Stimulated activated naive B cell treated with anti-CD40 and anti-IgM and Interleukin-4, amounts not matched to agents 10 μg/mL and 1 μg/mL and 100 μg/mL, for 72 hours (primary cell): Measurements from ENCODE around the gene ACTBL2.

Experiments
- ATAC-seq, 2 donors: fragments of 150-1000 bp; cut with Tn5 transposase; replicated peaks; 2 replicates each; pipeline ENCODE4 v1.10.0; 2021; ENCODE audit warnings: moderate library complexity in 1 of 2
- DNase-seq: peaks from one replicate; pipeline ENCODE4 v3.0.0; 2021
- H3K27ac Mint-ChIP-seq: one replicate; pipeline ENCODE4 v1.8.0; 2022; ENCODE audit warnings: mild to moderate bottlenecking, mixed read lengths
- H3K27me3 Mint-ChIP-seq, 2 donors: one replicate each; pipeline ENCODE4 v1.8.0; 2022; ENCODE audit warnings: mixed read lengths in 2 of 2
- H3K36me3 Mint-ChIP-seq, 2 donors: one replicate each; pipeline ENCODE4 v1.8.0; 2022; ENCODE audit warnings: mixed read lengths in 2 of 2, mild to moderate bottlenecking in 1 of 2
- H3K4me1 Mint-ChIP-seq, 2 donors: one replicate each; pipeline ENCODE4 v1.8.0; 2022; ENCODE audit warnings: mixed read lengths in 2 of 2, mild to moderate bottlenecking in 1 of 2
- H3K4me3 Mint-ChIP-seq, 2 donors: one replicate each; pipeline ENCODE4 v1.8.0; 2022; ENCODE audit warnings: mild to moderate bottlenecking in 2 of 2, mixed read lengths in 2 of 2, moderate library complexity in 1 of 2
- H3K9me3 Mint-ChIP-seq, 2 donors: one replicate each; pipeline ENCODE4 v1.8.0; 2022; ENCODE audit warnings: mixed read lengths in 2 of 2, mild to moderate bottlenecking in 1 of 2

ACTBL2 gene

DNA sequence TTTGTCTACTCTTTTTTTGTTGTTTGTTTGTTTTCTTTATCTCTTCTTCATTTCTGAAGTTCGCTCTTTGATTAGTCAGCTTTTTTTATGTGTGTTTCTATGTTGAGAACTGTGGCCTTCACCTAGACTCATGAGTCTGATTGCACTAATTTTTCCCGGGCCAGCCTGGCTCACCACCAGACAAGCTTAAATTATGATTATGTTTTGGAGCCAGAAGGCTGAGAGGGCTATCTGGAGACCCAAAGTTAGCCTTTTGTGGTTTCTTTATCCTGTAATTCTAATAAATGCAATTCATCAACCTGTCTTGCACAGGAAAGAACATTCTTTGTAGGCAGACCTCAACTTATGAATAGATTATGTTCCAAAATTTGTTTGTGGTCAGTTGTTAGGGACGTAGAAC is 20.8 kb upstream of the ACTBL2 start:
- H3K27me3 Mint-ChIP-seq = no peaks in the 10 kb centered on the region
- ATAC-seq = no peak
- no peaks in the 10 kb centered on the region for H3K36me3 Mint-ChIP-seq
- no peaks in the 10 kb centered on the region for H3K4me1 Mint-ChIP-seq
- H3K4me3 Mint-ChIP-seq = no peak overlapping the region
- no peak overlapping the region for H3K27ac Mint-ChIP-seq
- H3K9me3 Mint-ChIP-seq = no peaks in the 10 kb centered on the region
- DNase-seq = no peak

DNA sequence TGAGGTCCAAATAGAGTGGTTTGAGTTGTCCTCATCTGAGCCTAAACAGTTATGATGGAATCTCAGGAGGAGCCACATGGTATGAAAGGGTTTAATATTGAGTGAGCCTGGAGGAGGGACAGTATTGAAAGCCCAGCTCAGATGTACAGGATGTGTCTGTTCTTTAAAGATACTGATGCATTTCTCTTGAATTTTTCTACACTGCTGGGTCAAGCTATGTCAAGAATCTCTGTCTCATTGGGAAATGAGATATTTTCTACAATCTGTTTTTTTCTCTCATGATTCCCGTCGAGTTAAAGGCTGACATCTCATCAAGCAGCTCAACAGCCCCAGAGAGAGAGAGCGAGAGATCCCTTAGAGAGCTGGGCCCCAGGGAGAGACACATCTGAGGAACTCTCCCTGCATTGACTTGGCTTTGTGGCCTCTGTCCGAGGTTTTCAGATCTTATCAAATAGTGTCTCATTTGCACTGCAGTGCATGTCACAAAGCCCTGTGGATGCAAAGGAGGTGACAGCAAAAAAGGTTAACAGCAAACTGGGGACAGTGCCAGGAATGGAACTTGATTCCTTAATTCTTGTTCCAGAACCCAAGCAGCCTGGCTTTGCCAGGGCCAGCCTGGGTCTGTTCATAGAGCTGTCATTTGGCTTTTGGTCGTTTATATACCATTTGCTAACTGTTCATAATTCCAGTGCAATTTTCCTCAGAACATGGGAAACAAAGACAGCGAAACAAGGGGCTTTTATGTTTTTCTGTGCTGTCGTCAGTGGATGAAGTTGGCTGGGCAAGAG is 19.0 kb upstream of the ACTBL2 start:
- no peaks in the 10 kb centered on the region for H3K9me3 Mint-ChIP-seq
- H3K4me3 Mint-ChIP-seq = no peak overlapping the region
- no peaks in the 10 kb centered on the region for H3K36me3 Mint-ChIP-seq
- no peak for ATAC-seq
- DNase-seq = no peak
- H3K27ac Mint-ChIP-seq = no peak overlapping the region
- peaks cover 0 to 3% of the 10 kb centered on the region in 2 donors for H3K27me3 Mint-ChIP-seq
- no peaks in the 10 kb centered on the region for H3K4me1 Mint-ChIP-seq

DNA sequence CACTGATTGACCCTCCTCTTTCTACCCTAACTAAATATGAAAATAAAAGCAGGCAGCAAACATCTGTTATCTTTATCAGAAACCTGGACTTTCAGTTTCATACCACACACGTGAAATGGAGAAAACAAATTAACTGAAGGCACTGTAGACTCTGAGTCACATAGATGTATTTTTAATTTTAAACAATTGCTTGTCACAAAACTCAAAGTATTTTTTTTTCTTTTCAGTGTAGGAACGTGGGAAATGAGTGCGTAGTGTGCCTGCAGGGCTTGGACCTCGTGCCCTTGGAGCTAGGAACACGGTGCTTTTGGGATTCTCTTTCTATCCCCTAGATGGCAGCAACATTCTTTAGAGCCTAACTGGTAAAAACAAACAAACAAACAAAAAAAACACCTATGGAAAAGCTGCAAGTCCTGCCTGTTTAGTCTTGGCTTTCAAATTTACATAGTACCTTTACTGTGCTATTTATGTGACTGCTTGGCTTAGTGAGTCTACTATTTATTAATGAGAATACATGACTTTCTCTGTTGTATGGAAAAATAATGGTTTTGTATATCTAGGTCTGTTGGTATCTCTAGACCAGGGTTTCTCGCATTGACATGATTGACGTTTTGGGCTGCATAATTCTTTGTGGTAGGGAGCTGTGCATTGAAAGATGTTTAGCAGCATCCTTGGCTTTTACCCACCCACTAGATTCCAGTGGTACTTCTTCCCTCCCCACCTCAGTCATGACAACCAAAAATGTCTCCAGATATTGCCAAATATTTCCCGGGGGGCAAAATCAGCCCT is 16.8 kb upstream of the ACTBL2 start:
- Mint-ChIP-seq H3K36me3 (no peaks in the 10 kb centered on the region), H3K27ac (peak overlapping the region; percentile 68), H3K4me1 (peaks cover 6 to 10% of the 10 kb centered on the region in 2 donors), H3K4me3 (peak overlapping the region; percentile 74 to 82), H3K9me3 (no peaks in the 10 kb centered on the region), H3K27me3 (peaks cover 0 to 15% of the 10 kb centered on the region in 2 donors)
- DNase-seq = no peak
- ATAC-seq = peak; percentile 62 to 72

DNA sequence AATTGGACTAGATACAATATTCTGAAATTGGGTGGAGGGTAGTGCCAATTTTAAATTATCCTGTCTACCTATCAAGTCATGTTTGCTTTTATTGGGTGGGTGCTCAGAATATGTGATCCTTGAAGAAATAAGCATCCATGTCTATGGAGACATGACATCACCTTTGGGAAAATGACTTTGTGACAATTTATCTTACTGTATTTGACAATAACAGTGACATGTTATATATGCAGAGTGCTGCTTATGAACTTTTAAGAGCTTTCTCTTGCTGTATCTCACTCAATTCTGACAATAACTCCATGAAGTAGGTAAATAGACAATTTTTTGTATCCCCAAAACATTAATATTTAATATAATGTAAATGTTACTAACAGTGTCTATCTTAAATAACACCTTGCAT is 15.1 kb upstream of the ACTBL2 start:
- no peak for ATAC-seq
- H3K27ac Mint-ChIP-seq = no peak overlapping the region
- H3K36me3 Mint-ChIP-seq = no peaks in the 10 kb centered on the region
- peaks cover 6 to 15% of the 10 kb centered on the region in 2 donors for H3K4me1 Mint-ChIP-seq
- DNase-seq = no peak
- H3K27me3 Mint-ChIP-seq = peaks cover 4 to 15% of the 10 kb centered on the region in 2 donors
- no peak overlapping the region for H3K4me3 Mint-ChIP-seq
- no peaks in the 10 kb centered on the region for H3K9me3 Mint-ChIP-seq

DNA sequence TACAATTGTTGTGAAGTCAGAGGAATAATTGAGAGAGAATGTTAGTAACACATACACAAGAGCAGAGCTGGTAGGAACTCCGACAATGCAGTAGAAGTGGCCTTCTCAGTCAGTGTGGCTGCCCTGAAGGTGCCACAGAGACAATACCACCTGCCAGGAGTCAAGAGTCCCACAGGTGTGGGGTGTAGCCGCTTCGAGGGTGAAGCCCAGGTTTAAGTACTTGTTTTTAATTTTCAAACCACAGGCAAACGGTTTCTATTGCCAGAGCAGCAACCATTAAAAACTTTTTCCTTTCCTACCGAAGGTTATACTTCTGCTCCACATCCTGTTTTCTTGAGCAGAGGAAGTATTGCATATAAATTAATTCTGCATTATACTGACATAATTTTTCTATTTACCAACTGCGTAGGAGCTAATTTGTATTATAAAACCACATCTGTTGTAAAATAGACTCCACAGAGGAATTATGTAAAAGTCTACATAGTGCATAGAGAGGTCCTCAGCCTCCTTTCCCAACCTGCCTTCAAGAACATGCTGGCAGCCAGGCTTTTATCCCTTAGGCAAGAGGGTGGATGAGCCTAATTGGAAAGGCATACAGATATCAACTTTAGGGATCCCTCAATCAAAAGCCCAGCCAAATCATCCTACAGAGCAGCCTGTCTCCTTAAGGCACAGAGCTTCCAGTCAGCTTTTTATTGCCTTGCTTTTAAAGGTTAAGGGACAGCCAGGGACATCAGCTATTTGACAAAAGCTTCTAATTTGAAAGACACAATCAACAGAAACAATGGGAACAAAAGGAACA is 12.9 kb upstream of the ACTBL2 start:
- peaks cover 4 to 15% of the 10 kb centered on the region in 2 donors for H3K27me3 Mint-ChIP-seq
- ATAC-seq = peak in 1 of 2 donors; percentile 52
- H3K27ac Mint-ChIP-seq = no peak overlapping the region
- H3K9me3 Mint-ChIP-seq = no peaks in the 10 kb centered on the region
- no peak for DNase-seq
- no peak overlapping the region for H3K4me3 Mint-ChIP-seq
- no peaks in the 10 kb centered on the region for H3K36me3 Mint-ChIP-seq
- H3K4me1 Mint-ChIP-seq = peaks cover 6 to 15% of the 10 kb centered on the region in 2 donors

DNA sequence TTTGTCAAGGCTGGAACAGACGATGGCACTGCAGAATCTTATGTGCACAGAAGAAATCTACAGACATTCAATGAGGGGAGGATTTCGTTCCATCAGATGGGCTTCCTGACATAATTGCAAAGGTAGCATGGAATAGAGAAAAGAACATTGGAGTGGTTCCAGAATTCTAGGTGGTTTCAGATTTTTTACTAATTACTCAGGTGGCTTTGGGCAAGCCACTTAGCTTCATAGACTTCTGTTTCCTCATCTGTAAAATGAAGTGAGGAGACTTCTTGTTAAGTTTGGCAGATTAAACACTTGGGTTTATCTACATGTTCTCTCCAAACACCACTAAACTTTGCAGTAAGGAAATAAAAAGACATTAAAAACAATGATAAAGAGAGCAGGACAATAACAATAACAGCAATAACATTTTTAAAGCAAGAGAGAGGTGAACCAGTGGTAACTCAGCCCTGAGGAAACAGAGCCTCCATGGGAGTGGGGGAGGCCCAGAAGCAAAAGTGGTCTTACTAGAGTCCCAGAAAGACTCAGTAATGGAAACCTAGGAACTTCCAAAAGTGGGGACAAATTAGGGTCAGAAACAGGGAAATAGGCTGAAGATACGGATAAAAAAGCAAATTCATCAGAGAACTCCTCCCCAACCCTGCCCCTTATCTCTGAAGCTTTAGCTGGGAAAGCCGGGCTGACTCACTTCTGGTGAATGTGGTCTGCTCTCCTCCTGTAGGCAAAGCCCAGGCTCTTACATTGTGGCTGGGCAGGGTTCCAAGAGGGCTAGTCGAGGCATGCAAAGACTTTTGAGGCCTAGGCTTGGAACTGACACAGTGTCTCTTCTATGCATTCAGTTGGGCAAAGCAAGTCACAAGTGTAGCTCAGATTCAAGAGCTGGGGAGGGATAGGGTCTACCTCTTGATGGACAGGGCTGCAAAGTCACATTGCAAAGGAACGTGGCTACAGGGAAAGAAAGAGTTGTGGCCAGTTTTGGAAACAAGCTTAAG is 11.8 kb upstream of the ACTBL2 start:
- no peak for DNase-seq
- ATAC-seq = peak; percentile 48 to 56
- H3K9me3 Mint-ChIP-seq = no peaks in the 10 kb centered on the region
- no peak overlapping the region for H3K27ac Mint-ChIP-seq
- H3K4me1 Mint-ChIP-seq = peaks cover 6 to 15% of the 10 kb centered on the region in 2 donors
- no peak overlapping the region for H3K4me3 Mint-ChIP-seq
- H3K27me3 Mint-ChIP-seq = peaks cover 4 to 15% of the 10 kb centered on the region in 2 donors
- H3K36me3 Mint-ChIP-seq = no peaks in the 10 kb centered on the region

DNA sequence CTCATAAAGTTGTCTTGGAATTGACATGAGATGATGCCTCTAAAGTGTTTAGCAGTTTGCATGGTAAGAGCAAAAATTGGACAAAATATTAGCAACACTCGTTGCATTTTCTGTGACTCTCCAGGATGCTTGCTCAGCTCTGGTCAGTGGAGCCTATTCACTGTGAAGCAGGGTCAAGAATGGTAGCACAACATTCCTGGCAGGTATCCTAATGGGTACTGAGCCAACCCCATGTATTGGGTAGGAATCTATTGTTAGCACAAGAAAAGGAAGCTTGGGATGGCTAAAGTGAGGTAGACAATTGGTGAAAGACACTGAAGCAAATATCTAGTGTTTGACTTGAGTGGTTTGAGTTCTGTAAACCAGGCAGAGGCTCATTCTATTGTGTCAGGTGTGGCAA is 10.4 kb upstream of the ACTBL2 start:
- no peak for ATAC-seq
- no peak overlapping the region for H3K4me3 Mint-ChIP-seq
- no peaks in the 10 kb centered on the region for H3K36me3 Mint-ChIP-seq
- peaks cover 6 to 15% of the 10 kb centered on the region in 2 donors for H3K4me1 Mint-ChIP-seq
- H3K9me3 Mint-ChIP-seq = no peaks in the 10 kb centered on the region
- DNase-seq = no peak
- H3K27me3 Mint-ChIP-seq = peaks cover 4 to 15% of the 10 kb centered on the region in 2 donors
- no peak overlapping the region for H3K27ac Mint-ChIP-seq

DNA sequence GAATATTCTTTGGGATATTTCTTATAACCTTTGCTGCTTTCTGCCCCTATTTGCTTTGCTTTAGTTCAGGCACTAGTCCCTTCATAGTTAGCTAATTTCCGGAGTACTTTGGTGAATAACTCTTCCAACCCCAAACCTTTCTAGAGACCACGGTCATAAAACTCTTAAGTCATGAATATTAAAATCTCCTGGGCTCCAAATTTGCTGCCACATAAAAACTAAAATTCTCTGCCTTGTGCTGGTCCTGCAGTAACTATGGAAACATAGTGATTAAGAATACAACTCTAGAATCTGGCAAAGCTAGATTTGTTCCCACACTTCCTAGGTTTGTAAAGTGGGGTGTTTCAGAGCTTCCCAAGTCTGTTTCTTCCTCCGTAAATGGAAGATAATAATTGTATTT is 10.0 kb upstream of the ACTBL2 start:
- H3K27ac Mint-ChIP-seq = no peak overlapping the region
- H3K9me3 Mint-ChIP-seq = no peaks in the 10 kb centered on the region
- H3K4me1 Mint-ChIP-seq = peaks cover 7 to 15% of the 10 kb centered on the region in 2 donors
- no peaks in the 10 kb centered on the region for H3K36me3 Mint-ChIP-seq
- H3K4me3 Mint-ChIP-seq = no peak overlapping the region
- DNase-seq = no peak
- peaks cover 4 to 15% of the 10 kb centered on the region in 2 donors for H3K27me3 Mint-ChIP-seq
- no peak for ATAC-seq

DNA sequence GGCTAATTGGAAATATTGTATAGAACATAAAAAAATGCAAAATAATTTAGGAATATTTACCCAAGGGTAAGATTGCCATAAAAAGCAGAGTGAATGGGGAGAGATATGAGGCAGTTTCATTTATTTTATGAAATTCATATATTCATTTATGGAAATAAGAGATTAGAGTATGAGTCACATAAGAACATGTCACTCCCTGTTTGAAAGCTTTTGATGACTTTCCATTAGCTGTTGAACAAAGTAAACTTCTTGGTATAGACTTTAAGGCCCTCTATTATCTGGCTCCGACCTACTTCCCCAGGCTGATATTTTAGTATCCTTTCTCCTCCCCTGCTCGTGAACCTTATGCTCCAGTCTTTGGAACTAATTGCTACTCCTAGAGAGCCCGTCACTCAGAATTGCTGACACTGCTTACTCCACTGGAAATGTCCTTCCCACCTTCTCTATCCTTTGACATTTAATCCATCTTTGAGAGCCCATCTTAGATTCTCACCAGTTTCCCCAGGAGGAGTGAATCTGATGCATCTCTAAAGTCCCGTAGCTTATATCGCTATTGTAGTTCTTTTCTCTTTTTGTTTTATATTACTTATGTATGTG is 8.9 kb upstream of the ACTBL2 start:
- no peaks in the 10 kb centered on the region for H3K9me3 Mint-ChIP-seq
- H3K36me3 Mint-ChIP-seq = no peaks in the 10 kb centered on the region
- no peak overlapping the region for H3K27ac Mint-ChIP-seq
- no peak overlapping the region for H3K4me3 Mint-ChIP-seq
- no peak for ATAC-seq
- DNase-seq = no peak
- peaks cover 4 to 10% of the 10 kb centered on the region in 2 donors for H3K27me3 Mint-ChIP-seq
- H3K4me1 Mint-ChIP-seq = peaks cover 7 to 15% of the 10 kb centered on the region in 2 donors

DNA sequence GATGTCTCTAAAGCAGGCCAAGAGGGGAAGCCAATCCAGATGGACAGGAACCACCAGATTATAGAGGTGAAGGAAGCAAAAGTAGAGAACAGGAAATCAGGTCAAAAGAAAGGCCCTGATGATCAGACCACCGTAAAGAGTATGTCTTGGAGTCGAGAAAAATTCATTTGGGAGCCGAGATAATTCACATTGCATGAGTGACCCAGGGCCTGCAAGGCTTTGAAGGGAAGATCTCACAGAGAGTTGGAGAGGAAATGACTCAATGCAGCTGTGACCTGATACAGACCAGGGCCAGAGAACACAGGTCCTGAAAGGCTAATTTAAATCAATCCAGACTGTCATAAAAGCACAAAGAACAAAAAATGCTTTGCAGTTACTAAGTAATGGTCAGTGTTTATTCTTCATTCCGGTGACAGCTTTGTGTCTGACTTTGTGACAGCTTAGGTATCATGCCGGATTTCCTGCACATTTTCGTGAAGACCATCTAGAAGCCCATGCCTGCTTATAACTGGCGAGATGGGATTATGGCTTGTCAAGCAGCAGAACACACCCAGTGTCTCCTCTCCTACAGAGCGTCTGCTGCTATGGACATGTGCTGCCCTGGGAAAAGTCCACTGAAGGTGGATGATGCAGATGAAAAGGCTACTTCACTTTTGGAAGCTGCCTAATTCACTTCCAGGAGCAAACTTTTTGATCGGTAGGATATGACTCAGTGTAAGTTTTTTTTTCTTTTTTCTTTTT is 5.8 kb upstream of the ACTBL2 start:
- Mint-ChIP-seq H3K27ac (no peak overlapping the region), H3K36me3 (no peaks in the 10 kb centered on the region), H3K4me3 (no peak overlapping the region), H3K9me3 (no peaks in the 10 kb centered on the region), H3K4me1 (peaks cover 0 to 1% of the 10 kb centered on the region in 2 donors), H3K27me3 (no peaks in the 10 kb centered on the region)
- ATAC-seq (no peak), DNase-seq (no peak)

DNA sequence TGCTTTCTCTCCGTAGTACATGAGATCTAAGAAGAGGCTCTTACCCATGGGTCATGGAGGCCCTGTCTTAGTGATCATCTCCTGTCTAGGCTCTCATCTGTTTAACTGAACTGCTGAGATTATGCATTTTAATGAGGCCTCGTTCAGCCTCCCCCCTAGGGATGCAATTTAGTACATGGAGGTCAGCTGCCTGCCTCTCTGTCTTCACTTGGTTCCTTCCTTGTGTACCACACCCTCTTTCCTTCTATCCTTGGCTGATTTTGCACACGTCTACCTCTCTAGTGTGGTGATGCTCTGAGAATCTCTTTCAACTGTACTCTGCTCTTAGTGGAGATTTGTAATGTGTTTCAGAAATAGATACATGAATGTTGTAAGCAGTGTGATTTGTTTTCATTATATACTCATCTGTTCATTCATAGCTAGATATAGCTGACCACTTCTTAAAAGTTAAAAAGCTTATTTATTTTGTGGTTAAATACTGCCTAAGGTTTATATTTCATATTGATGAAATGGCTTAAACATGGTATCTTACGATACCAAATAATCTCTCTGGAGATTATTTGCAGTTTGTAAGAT is 3.5 kb upstream of the ACTBL2 start:
- H3K9me3 Mint-ChIP-seq = no peaks in the 10 kb centered on the region
- H3K36me3 Mint-ChIP-seq = no peaks in the 10 kb centered on the region
- no peak overlapping the region for H3K4me3 Mint-ChIP-seq
- H3K27me3 Mint-ChIP-seq = no peaks in the 10 kb centered on the region
- ATAC-seq = no peak
- no peak for DNase-seq
- H3K4me1 Mint-ChIP-seq = peaks cover 0 to 1% of the 10 kb centered on the region in 2 donors
- H3K27ac Mint-ChIP-seq = no peak overlapping the region

DNA sequence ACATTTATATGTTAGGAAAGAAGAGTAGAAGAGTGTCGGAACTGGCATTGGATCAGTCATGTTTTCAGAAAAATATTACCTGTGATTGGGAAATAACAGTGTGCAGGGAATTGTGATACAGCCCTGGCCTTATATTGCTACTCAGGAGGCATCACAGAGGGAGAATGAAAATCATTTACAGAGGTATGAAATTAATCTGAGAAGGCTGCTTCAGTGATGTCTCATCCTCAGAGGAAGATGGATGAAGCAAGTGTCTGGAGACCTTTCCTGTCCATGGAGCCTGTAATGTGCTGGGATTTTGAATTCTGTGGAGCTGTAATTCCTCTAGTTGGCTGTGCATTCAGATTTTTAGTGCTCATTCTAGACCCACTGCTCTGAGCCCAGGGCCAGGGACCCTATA is 3.8 kb downstream of the ACTBL2 start:
- H3K36me3 Mint-ChIP-seq = no peaks in the 10 kb centered on the region
- H3K9me3 Mint-ChIP-seq = peaks cover 0 to 2% of the 10 kb centered on the region in 2 donors
- no peak overlapping the region for H3K4me3 Mint-ChIP-seq
- no peak overlapping the region for H3K27ac Mint-ChIP-seq
- no peak for DNase-seq
- no peaks in the 10 kb centered on the region for H3K4me1 Mint-ChIP-seq
- no peaks in the 10 kb centered on the region for H3K27me3 Mint-ChIP-seq
- no peak for ATAC-seq
